ENCODE data around the gene CDKN2B. TPM values are rescaled to one million over a fixed set of nuclear protein-coding genes. Genes with fewer than 3 reads are reported as not detected.
"Not testable (repeated sequence)": the region's sequence is repeated elsewhere in the genome, so short reads cannot be mapped to it uniquely, and the experiment has no call there.

CDKN2B gene
- polyA plus RNA-seq, 1 experiment, result 10.2 TPM

DNA sequence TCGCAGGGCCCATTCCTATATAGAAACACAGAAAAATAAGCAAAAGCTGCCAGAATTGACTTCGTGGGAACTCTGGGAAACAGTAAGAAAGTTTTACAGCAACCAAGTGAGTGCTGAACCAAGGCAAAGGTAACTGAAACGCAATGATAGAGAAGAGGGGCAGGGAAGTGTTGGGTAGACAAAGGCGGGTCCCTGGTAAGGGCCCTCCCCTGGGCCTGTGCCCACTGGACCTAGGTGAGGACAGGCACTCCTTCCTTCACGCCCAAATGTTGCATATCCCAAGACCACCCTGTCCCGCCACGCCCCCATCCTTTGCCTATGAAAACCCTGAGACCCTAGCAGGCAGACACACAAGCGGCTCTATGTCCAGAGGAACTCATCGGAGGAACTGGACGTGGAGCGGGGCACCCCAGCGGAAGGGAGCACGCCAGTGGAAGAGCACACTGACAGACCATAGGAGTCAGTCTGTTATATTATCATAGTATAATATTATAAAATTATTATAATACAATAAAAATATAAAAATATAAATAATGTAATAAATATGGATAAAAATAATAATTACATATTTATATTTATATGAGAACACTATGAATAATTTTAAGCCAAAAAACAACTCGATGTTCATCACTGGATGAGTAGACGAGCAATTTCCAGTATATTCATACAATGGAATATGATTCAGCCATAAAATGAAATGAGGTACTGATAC lies 42.8 kb downstream of the CDKN2B start:
- DNase-seq (ENCODE audit: low read depth, low spot score), result no peak
- no peak overlapping the region for H3K27ac ChIP-seq (ENCODE audit: low read depth, low read length)
- H3K4me3 ChIP-seq (ENCODE audit: low read depth, low read length), result no peak overlapping the region
- TF ChIP-seq, protein P1, sequence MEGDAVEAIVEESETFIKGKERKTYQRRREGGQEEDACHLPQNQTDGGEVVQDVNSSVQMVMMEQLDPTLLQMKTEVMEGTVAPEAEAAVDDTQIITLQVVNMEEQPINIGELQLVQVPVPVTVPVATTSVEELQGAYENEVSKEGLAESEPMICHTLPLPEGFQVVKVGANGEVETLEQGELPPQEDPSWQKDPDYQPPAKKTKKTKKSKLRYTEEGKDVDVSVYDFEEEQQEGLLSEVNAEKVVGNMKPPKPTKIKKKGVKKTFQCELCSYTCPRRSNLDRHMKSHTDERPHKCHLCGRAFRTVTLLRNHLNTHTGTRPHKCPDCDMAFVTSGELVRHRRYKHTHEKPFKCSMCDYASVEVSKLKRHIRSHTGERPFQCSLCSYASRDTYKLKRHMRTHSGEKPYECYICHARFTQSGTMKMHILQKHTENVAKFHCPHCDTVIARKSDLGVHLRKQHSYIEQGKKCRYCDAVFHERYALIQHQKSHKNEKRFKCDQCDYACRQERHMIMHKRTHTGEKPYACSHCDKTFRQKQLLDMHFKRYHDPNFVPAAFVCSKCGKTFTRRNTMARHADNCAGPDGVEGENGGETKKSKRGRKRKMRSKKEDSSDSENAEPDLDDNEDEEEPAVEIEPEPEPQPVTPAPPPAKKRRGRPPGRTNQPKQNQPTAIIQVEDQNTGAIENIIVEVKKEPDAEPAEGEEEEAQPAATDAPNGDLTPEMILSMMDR (IDR thresholded peaks at IDR 0.05; ENCODE audit: low read depth, low read length), result no peak
- H3K27me3 ChIP-seq (ENCODE audit: control insufficient read depth, insufficient read depth, low read length), result peaks cover 48% of the 10 kb centered on the region
- H3K9me3 ChIP-seq (ENCODE audit: control insufficient read depth, insufficient read depth, low read length), result peaks cover 24% of the 10 kb centered on the region
- POLR2A ChIA-PET, result no interaction called here
- CTCF ChIA-PET, result interaction anchor here (0.6 to 1.0 kb wide), 10 partner anchors 8 to 153 kb away, joined by 3 to 5 read pairs (median 3); no protein-coding TSS in a partner anchor

DNA sequence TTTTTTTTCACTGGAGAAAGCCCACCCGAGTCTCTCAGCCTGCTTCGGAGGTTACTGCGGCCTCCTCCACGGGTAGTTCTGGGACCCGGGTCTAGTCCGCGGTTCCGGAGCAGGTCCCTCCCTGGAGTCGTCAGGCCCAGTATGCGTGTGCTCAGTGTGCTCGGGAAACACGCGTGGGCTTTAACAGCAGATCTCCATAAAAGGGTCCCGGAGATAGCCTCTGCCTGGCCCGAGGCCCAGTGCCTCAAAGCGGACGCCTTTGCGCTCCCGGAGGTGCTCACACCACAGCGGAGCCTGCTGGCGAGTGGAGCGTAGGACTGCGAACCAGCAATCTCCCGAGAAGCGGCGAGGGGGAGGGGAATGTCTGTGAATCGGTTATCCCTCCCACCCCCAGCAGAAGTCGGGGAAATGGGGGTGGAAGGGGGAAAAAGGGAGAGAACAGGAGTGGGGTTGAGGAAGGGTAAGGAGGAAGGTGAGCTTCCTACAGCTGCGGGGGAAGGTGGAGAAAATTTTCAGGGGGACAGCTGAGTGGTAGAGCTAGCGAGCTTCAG lies 43.6 kb downstream of the CDKN2B start:
- Histone ChIP-seq H3K9me3 (ENCODE audit: control insufficient read depth, insufficient read depth, low read length) (peaks cover 19% of the 10 kb centered on the region), H3K27me3 (ENCODE audit: control insufficient read depth, insufficient read depth, low read length) (peaks cover 40% of the 10 kb centered on the region), H3K4me3 (ENCODE audit: low read depth, low read length) (peak overlapping the region; percentile 46), H3K27ac (ENCODE audit: low read depth, low read length) (no peak overlapping the region)
- ChIA-PET CTCF (interaction anchor here (0.6 to 1.0 kb wide), 10 partner anchors 9 to 152 kb away, joined by 3 to 5 read pairs (median 3); no protein-coding TSS in a partner anchor), POLR2A (interaction anchor here (0.6 kb wide), 1 partner anchor 30 kb away, joined by 5 read pairs; no protein-coding TSS in a partner anchor)
- DNase-seq (ENCODE audit: low read depth, low spot score), result peak; percentile 37
- TF ChIP-seq, protein P1 (IDR thresholded peaks at IDR 0.05; ENCODE audit: low read depth, low read length), result peak; percentile 81

DNA sequence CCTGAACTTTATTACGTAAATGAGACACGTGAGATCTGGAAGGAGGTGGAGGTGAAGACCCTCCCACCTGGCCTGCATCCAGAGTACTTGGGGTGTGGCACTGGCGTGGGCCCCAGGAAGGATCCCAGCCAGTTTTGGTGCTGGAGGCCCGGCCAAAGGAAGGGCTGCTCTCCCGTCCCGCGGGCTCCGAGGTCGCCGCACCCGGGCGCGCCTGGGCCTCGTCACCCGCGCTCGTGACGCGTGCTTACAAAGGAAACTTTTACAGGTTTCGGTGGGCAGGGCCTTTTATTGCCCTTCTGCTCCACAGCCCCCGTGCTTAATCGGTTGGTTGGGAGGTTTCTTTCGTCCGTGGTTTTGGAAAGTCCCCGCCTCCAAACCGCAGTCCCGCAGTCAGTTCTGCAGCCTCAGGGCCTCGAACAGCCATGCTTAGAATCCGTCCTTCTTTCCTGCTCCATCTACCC lies 44.1 kb downstream of the CDKN2B start:
- CTCF ChIA-PET, result interaction anchor here (1.0 to 1.5 kb wide), 2 partner anchors 26 to 43 kb away, joined by 4 to 6 read pairs; no protein-coding TSS in a partner anchor
- Histone ChIP-seq H3K27ac (ENCODE audit: low read depth, low read length) (no peak overlapping the region), H3K4me3 (ENCODE audit: low read depth, low read length) (peak overlapping the region; percentile 46), H3K27me3 (ENCODE audit: control insufficient read depth, insufficient read depth, low read length) (peaks cover 35% of the 10 kb centered on the region), H3K9me3 (ENCODE audit: control insufficient read depth, insufficient read depth, low read length) (peaks cover 15% of the 10 kb centered on the region)
- no peak for DNase-seq (ENCODE audit: low read depth, low spot score)
- TF ChIP-seq, protein P1 (IDR thresholded peaks at IDR 0.05; ENCODE audit: low read depth, low read length), result no peak
- POLR2A ChIA-PET, result no interaction called here

DNA sequence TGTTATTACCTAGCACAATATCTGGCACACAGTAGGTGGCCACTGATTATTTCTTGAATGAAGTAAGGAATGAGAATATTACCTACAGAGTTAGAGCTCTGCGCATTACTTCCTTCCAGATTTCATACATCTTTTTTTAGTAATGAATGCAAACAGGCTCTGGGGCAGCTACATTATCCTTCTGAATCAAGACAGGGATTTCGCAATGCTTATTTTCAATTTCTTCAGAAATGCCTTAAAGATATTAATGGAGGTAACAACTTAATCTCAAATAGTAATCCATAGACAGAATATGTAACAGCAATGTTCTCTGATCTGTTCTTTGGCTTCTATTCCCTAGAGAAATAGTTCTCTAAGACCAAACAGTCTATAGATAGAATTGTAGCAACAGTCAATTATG lies 47.5 kb downstream of the CDKN2B start:
- H3K4me3 ChIP-seq (ENCODE audit: low read depth, low read length), result no peak overlapping the region
- H3K9me3 ChIP-seq (ENCODE audit: control insufficient read depth, insufficient read depth, low read length), result peaks cover 3% of the 10 kb centered on the region; the same call in 1 of the 2 replicates
- no peak overlapping the region for H3K27ac ChIP-seq (ENCODE audit: low read depth, low read length)
- ChIA-PET POLR2A (no interaction called here), CTCF (interaction anchor here (0.9 kb wide), 1 partner anchor 47 kb away, joined by 3 read pairs; the partner anchor contains the start of gene CDKN2B)
- H3K27me3 ChIP-seq (ENCODE audit: control insufficient read depth, insufficient read depth, low read length), result peaks cover 4% of the 10 kb centered on the region
- TF ChIP-seq, protein P1 (IDR thresholded peaks at IDR 0.05; ENCODE audit: low read depth, low read length), result no peak
- DNase-seq (ENCODE audit: low read depth, low spot score), result no peak

DNA sequence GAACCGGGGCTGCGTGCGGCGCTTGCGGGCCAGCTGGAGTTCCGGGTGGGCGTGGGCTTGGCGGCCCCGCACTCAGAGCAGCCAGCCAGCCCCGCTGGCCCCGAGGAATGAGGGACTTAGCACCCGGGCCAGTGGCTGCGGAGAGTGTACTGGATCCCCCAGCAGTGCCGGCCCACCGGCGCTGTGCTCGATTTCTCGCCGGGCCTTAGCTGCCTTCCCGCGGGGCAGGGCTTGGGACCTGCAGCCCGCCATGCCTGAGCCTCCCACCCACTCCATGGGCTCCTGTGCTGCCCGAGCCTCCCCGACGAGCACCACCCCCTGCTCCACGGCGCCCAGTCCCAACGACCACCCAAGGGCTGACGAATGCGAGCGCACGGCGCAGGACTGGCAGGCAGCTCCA lies 49.8 kb downstream of the CDKN2B start:
- H3K9me3 ChIP-seq (ENCODE audit: control insufficient read depth, insufficient read depth, low read length); CTCF ChIA-PET; DNase-seq (ENCODE audit: low read depth, low spot score); H3K27me3 ChIP-seq (ENCODE audit: control insufficient read depth, insufficient read depth, low read length); H3K27ac ChIP-seq (ENCODE audit: low read depth, low read length); POLR2A ChIA-PET; H3K4me3 ChIP-seq (ENCODE audit: low read depth, low read length): not testable (repeated sequence)

Measured in AG04450 (cell line).